NB4 (cell line): ENCODE data around the gene NUDT3.
"Not testable (repeated sequence)": the region's sequence is repeated elsewhere in the genome, so short reads cannot be mapped to it uniquely, and the experiment has no call there.

Source experiments
- DNase-seq: peaks from one replicate; pipeline ENCODE4 v3.0.0; 2010; ENCODE audit warnings: low read depth
- H3K4me3 ChIP-seq: one replicate; pipeline ENCODE4 v1.5.1; 2011; ENCODE audit warnings: mild to moderate bottlenecking, low read depth, low read length, moderate library complexity
- MYC ChIP-seq: IDR thresholded peaks from 2 replicates; pipeline ENCODE4 v1.6.1; 2011; ENCODE audit warnings: low read depth, low read length
- POLR2A ChIP-seq: IDR thresholded peaks from 2 replicates; pipeline ENCODE4 v1.6.1; 2011; ENCODE audit warnings: mild to moderate bottlenecking; ENCODE audit not compliant: insufficient read length; ENCODE audit errors: extremely low read depth
- TF ChIP-seq, protein P1 (sequence below): IDR thresholded peaks from one replicate; pipeline ENCODE4 v1.5.1; 2012; ENCODE audit warnings: low read depth, low read length
- TF ChIP-seq, protein P2 (sequence below): IDR thresholded peaks from 2 replicates; pipeline ENCODE4 v1.6.1; 2011; ENCODE audit warnings: low read depth, low read length

The NUDT3 gene

DNA sequence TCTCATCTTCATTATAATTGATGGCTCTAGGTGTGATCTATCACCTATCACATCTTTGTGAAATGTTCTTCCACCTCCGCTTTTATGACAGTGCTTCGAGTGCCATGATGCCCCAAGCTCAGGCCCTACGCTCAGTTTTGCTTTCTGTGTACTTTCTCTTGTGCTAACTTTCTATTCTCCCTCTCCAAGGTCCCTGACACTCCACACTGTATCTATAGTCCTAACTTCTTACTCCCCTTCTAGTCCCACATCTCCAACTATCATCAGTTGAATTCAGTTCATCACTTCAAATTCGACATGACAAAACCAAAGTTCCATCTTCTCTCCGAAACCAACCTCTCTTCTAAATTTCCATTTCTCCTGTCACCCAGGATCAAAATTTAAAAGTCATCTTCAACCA lies 16.6 kb downstream of the NUDT3 start:
- no peak overlapping the region for H3K4me3 ChIP-seq
- no peak for DNase-seq
- TF ChIP-seq, protein P1, sequence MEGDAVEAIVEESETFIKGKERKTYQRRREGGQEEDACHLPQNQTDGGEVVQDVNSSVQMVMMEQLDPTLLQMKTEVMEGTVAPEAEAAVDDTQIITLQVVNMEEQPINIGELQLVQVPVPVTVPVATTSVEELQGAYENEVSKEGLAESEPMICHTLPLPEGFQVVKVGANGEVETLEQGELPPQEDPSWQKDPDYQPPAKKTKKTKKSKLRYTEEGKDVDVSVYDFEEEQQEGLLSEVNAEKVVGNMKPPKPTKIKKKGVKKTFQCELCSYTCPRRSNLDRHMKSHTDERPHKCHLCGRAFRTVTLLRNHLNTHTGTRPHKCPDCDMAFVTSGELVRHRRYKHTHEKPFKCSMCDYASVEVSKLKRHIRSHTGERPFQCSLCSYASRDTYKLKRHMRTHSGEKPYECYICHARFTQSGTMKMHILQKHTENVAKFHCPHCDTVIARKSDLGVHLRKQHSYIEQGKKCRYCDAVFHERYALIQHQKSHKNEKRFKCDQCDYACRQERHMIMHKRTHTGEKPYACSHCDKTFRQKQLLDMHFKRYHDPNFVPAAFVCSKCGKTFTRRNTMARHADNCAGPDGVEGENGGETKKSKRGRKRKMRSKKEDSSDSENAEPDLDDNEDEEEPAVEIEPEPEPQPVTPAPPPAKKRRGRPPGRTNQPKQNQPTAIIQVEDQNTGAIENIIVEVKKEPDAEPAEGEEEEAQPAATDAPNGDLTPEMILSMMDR = no peak
- no peak for TF ChIP-seq POLR2A
- TF ChIP-seq MYC = no peak
- TF ChIP-seq, protein P2, sequence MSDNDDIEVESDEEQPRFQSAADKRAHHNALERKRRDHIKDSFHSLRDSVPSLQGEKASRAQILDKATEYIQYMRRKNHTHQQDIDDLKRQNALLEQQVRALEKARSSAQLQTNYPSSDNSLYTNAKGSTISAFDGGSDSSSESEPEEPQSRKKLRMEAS = no peak

DNA sequence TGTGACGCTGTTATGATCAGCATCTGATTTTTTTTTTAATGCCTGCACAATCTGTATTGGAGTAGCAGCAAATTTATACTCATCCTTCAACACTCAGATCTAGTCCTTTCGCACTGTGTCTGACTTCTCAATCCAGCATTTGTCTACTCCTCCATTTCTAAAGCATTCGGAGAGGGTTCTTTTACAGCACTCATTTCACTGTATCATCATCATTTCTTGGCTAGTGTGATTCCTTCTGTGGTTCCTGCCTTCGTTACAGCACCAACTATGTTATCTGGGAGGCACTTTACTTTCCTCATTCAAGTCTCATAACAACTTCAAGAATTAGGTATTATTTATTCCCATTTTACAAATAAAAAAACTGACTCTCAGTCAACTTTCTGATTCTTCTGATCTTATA lies 18.0 kb downstream of the NUDT3 start:
- TF ChIP-seq, protein P1 = no peak
- TF ChIP-seq, protein P2 = no peak
- TF ChIP-seq POLR2A (no peak), MYC (no peak)
- no peak overlapping the region for H3K4me3 ChIP-seq
- no peak for DNase-seq

DNA sequence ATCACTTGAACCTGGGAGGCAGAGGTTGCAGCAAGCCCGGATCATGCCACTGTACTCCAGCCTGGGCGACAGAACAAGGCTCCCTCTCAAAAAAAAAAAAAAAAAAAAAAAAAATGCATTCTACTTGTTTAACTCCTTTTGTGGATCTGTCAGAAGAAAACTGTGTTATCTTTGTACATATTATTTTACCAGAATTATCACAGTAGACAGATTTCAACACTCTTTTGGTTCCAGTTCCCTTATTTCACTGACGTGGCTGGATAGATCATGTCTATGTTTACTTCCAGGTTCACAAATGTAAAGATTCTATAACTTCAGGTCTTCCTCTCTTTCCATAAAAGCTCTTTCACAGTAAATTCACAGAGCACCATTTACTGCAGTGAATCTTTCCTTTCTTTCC lies 18.4 kb downstream of the NUDT3 start:
- no peak overlapping the region for H3K4me3 ChIP-seq
- TF ChIP-seq MYC = no peak
- TF ChIP-seq, protein P1 = no peak
- TF ChIP-seq POLR2A = no peak
- TF ChIP-seq, protein P2 = no peak
- peak; percentile 72 for DNase-seq

DNA sequence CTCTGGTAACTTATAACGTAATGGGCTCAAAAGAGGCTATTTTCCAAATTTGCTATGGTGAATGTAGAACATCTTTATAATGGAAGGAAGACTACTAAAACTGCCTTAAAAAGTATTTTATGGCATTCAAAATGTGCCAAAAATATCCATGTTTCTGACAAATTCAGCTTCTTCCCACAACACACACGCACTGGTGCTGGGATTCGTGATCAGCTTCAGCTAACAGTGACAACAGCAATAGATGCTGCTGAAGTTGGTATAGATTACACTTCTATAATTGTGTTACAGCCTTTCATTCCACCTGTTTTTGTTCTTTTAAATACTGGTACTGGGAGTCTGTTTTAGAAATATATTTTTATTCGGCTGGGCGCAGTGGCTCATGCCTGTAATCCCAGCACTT lies 19.0 kb downstream of the NUDT3 start:
- TF ChIP-seq POLR2A (no peak), MYC (no peak)
- TF ChIP-seq, protein P2 = no peak
- TF ChIP-seq, protein P1 = no peak
- no peak overlapping the region for H3K4me3 ChIP-seq

DNA sequence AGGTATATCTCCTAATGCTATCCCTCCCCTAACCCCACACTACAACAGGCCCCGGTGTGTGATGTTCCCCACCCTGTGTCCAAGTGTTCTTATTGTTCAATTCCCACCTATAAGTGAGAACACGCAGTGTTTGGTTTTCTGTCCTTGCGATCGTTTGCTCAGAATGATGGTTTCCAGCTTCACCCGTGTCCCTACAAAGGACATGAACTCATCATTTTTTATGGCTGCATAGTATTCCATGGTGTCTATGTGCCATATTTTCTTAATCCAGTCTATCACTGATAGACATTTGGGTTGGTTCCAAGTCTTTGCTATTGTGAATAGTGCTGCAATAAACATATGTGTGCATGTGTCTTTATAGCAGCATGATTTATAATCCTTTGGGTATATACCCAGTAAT lies 20.6 kb downstream of the NUDT3 start:
- not testable (repeated sequence) for H3K4me3 ChIP-seq, DNase-seq

More for the DNA sequence above, 19.0 kb downstream of the NUDT3 start:
- no peak for DNase-seq

DNA sequence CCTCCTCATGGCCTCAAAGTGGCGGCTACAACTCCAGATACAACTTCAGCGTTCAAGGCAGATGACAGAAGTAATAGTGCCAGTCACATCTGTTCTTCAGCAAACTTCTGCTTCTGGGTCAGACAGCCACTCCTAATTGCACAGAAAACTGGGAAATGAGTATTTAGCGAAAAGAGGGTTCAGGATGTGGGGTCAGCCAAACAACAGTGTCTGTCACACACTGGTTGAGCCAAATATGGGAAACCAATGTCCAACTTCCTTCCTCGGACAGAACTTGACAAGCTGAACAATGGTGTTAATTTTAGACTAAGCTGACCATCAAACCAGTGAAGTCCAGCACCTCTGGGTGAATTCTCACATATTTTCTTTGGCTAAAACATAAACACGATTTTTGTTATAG lies 22.1 kb downstream of the NUDT3 start:
- DNase-seq = peak; percentile 31
- no peak overlapping the region for H3K4me3 ChIP-seq
- TF ChIP-seq, protein P2 = no peak
- TF ChIP-seq, protein P1 = no peak
- TF ChIP-seq MYC = no peak
